GM13977 (cell line): ENCODE results near the gene RNU5D-1.

Experiments
- DNase-seq: peaks from one replicate; pipeline ENCODE4 v3.0.0; 2012; ENCODE audit warnings: low spot score
- in situ Hi-C: fragments of 300-500 bp; cut with MboI; formaldehyde crosslinking; loops from one replicate; pipeline ENCODE4 v1.12.0; 2022; ENCODE audit warnings: low sequenced_read_pairs, low pct_unique_long_range_greater_than_20kb, mixed read lengths, inconsistent platforms; ENCODE audit not compliant: unreplicated experiment
- TF ChIP-seq, protein P1 (sequence below): IDR thresholded peaks from 2 replicates; pipeline ENCODE4 v1.5.1; 2012; ENCODE audit warnings: mild to moderate bottlenecking, control low read depth; ENCODE audit not compliant: insufficient read depth; ENCODE audit errors: extremely low read depth, missing control alignments

RNU5D-1 gene

GRCh38 chr1:44693900-44694299 is 37.1 kb downstream of the RNU5D-1 start:
- in situ Hi-C loops: no loop called here
- DNase-seq: no peak
- TF ChIP-seq, protein P1, sequence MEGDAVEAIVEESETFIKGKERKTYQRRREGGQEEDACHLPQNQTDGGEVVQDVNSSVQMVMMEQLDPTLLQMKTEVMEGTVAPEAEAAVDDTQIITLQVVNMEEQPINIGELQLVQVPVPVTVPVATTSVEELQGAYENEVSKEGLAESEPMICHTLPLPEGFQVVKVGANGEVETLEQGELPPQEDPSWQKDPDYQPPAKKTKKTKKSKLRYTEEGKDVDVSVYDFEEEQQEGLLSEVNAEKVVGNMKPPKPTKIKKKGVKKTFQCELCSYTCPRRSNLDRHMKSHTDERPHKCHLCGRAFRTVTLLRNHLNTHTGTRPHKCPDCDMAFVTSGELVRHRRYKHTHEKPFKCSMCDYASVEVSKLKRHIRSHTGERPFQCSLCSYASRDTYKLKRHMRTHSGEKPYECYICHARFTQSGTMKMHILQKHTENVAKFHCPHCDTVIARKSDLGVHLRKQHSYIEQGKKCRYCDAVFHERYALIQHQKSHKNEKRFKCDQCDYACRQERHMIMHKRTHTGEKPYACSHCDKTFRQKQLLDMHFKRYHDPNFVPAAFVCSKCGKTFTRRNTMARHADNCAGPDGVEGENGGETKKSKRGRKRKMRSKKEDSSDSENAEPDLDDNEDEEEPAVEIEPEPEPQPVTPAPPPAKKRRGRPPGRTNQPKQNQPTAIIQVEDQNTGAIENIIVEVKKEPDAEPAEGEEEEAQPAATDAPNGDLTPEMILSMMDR: no peak

DNA sequence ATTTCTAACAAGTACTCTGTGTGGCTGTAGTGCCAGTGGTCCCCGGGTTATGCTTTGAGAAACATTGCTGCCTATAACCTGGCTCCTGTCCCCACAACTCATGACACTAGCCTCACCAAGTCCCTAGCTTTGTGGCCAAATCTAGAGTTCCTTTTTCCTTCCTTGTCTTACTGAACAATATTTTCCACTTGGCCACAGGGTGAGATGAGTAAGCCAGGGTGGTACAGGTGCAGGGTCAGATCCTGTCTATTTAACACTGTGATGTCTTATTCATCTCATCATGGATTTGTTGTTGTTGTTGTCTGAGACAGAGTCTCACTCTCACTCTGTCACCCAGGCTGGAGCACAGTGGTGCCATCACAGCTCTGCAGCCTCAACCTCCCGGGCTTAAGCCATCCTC is 37.8 kb downstream of the RNU5D-1 start:
- TF ChIP-seq, protein P1: no peak
- in situ Hi-C loops: no loop called here
- DNase-seq: no peak

GRCh38 chr1:44689447-44689765 is 41.6 kb downstream of the RNU5D-1 start:
- in situ Hi-C loops: no loop called here
- no peak for DNase-seq
- TF ChIP-seq, protein P1: no peak

DNA sequence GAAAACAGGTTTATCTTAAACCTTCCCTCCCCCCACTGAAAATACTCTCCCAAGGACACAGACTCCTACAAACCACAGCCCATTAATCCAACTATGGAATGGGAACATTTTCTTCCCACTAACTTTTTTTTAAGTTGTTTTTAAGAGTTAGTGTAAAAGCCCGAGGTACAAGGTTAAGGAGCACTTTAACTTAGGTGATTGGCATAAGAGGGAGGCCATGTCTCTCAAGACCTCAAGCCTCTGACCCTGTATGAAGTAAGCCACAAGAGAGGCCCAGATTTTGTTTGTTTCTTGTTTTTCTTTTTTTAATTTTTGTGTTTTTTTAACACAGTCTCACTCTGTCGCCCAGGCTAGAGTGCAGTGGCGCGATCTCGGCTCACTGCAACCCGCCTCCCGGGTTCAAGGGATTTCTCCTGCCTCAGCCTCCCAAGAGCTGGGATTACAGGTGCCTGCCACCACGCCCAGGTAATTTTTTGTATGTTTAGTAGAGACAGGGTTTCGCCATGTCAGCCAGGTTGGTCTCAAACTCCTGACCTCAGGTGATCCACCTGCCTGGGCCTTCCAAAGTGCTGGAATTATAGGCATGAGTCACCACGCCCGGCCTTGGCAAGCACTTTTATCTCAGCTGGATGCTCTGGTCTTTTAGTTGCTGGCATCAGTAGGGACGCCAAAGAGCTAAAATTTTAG is 42.1 kb downstream of the RNU5D-1 start:
- DNase-seq: no peak
- in situ Hi-C loops: no loop called here
- TF ChIP-seq, protein P1: no peak

GRCh38 chr1:44685881-44686280 is 45.1 kb downstream of the RNU5D-1 start:
- in situ Hi-C loops: no loop called here
- DNase-seq: no peak
- TF ChIP-seq, protein P1: no peak

- TF ChIP-seq, protein P1: no peak
- in situ Hi-C loops: no loop called here
- DNase-seq: no peak
These were observed 45.8 kb downstream of the RNU5D-1 start for GRCh38 chr1:44685218-44685617.
